Memory B cell (primary cell): ENCODE results near the gene DENND4C.
"Not testable (repeated sequence)": the region's sequence is repeated elsewhere in the genome, so short reads cannot be mapped to it uniquely, and the experiment has no call there.

Experiments used
- ATAC-seq: fragments of 150-1000 bp; cut with Tn5 transposase; 2 replicates; pipeline ENCODE4 v1.10.0; 2021; ENCODE audit warnings: low read depth, mild to moderate bottlenecking, moderate library complexity
- DNase-seq, 2 donors: peaks; one replicate each; pipeline ENCODE4 v3.0.0; 2022; ENCODE audit warnings: low spot score in 2 of 2
- H3K27ac Mint-ChIP-seq: one replicate; pipeline ENCODE4 v1.8.0; 2022; ENCODE audit warnings: mild to moderate bottlenecking, moderate library complexity, mixed read lengths
- H3K27me3 Mint-ChIP-seq: one replicate; pipeline ENCODE4 v1.8.0; 2022; ENCODE audit warnings: mixed read lengths
- H3K36me3 Mint-ChIP-seq: one replicate; pipeline ENCODE4 v1.8.0; 2022; ENCODE audit warnings: mild to moderate bottlenecking, mixed read lengths
- H3K4me1 Mint-ChIP-seq: one replicate; pipeline ENCODE4 v1.8.0; 2022; ENCODE audit warnings: mixed read lengths
- H3K4me3 Mint-ChIP-seq: one replicate; pipeline ENCODE4 v1.8.0; 2022; ENCODE audit warnings: mild to moderate bottlenecking, moderate library complexity, mixed read lengths
- H3K9me3 Mint-ChIP-seq: one replicate; pipeline ENCODE4 v1.8.0; 2022; ENCODE audit warnings: mixed read lengths

Gene DENND4C

DNA sequence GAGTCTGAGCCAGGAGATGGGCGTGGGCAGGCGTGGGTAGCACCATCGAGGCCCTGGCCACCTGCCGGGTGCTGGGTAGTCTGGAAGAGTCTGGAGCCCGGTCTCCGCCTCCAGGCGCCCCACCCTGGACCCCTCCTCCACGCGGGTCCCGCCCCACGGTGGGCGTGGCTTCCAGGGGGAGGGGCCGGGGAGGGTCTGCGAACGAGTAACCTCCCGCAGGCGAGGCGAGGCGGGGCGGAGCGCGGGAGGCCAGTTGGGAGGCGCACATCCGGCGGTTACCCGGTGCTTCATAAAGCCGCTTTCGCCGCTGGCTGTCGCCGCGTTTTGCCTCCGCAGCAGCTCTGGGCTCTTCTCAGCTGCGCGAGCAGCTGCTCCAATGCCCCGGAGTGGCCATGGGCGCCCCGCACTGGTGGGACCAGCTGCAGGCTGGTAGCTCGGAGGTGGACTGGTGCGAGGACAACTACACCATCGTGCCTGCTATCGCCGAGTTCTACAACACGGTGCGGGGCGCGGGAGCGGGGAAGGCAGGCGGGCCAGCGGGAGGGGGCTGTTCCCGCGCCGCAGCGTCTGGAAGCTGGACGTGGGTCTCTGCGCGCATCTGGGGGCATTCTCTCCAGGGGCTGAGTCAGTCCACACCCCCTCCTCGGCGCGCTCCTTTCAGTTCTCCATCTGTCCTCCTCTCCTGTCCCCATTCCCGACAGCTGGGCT is 178.4 kb downstream of the DENND4C start, which contains the start of gene ACER2:
TSS of gene ACER2 (plus strand) at position 317 of the 708 bp plus-strand sequence. CDS start at position 393, 76 bp downstream.
- peak; percentile 94 for ATAC-seq
- peak; percentile 92 to 95 for DNase-seq
- H3K4me1 Mint-ChIP-seq, result peaks cover 9% of the 10 kb centered on the region
- peaks cover 5% of the 10 kb centered on the region for H3K36me3 Mint-ChIP-seq
- H3K4me3 Mint-ChIP-seq, result peak within 1 kb of the TSS; percentile 97
- H3K27me3 Mint-ChIP-seq, result no peaks in the 10 kb centered on the region
- H3K9me3 Mint-ChIP-seq, result no peaks in the 10 kb centered on the region
- peak within 1 kb of the TSS; percentile 89 for H3K27ac Mint-ChIP-seq

DNA sequence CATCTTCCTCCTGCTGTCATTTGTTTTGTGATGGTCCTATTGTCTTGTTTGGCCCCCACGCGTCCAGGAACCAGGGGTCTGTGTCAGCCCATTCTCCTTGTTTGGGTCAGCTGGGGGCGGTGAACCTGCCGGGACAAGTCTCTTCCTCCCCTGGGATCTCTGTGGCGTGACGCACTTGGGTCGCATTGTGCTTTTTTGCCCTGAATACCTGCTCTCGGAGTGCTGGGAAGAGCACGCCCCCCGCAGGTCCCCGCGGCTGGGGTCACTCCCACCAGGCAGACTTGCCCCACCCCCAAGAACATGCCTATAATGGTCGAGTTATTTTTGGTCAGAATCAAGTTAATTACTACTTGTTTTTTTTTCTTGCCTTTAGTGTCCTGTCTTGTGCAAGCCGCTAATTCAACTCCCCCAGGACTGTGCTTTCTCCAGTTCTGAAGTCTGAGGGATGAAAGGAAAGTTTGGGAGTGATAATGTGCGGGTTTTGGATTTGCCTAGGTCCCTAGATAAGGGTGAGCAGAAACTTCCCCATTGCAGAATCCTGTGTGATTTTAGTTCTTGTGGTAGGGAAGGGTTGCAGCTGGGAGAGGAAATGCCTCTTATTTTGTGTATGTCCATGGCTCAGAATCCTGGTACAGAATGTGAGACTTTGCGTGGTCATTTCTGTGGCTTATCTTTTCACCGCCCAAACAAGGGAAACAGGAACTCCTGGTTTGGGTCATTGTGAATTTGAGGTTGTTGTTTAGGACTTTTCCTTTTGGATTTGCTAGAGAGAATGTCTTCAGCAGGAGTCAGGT is 179.1 kb downstream of the DENND4C start:
- peaks cover 5% of the 10 kb centered on the region for H3K36me3 Mint-ChIP-seq
- no peaks in the 10 kb centered on the region for H3K9me3 Mint-ChIP-seq
- peak; percentile 5 for ATAC-seq
- H3K4me1 Mint-ChIP-seq, result peaks cover 9% of the 10 kb centered on the region
- no peaks in the 10 kb centered on the region for H3K27me3 Mint-ChIP-seq
- DNase-seq, result no peak
- peak overlapping the region; percentile 89 for H3K27ac Mint-ChIP-seq
- H3K4me3 Mint-ChIP-seq, result peak overlapping the region; percentile 97

DNA sequence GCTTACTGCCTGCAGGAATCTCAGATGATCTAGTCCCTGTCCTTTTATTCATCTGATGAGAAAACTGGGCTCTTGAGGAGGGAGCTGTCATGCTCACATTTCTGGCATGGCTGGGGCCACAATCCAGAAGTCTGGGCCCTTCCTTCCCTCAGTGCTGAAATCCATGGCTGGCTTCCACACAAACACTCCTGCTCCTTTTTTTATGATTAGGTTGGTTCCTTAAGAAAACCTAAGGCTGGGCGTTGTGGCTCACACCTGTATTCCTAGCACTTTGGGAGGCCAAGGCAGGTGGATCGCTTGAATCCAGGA is 179.7 kb downstream of the DENND4C start:
- ATAC-seq (no peak), DNase-seq (no peak)
- H3K4me3 Mint-ChIP-seq, result peak overlapping the region; percentile 97
- H3K9me3 Mint-ChIP-seq, result no peaks in the 10 kb centered on the region
- peaks cover 5% of the 10 kb centered on the region for H3K36me3 Mint-ChIP-seq
- no peaks in the 10 kb centered on the region for H3K27me3 Mint-ChIP-seq
- peaks cover 9% of the 10 kb centered on the region for H3K4me1 Mint-ChIP-seq
- no peak overlapping the region for H3K27ac Mint-ChIP-seq

DNA sequence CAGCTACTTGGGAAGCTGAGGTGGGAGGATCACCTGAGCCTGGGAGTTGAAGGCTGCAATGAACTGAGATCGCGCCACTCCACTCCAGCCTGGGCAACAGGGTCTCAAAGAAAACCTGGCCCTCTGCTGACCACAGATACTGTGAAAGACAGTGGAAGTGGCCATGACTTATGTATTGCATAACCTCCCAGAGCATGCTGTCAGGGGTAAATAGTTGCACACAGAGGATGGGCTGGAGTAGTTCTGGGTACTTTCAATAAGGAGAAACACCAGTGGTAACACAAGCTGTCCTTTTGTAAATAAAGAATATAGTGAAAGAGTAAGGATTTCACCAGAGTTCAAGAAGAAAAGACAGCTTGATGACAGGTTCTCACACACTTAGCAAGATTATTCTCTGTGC is 180.1 kb downstream of the DENND4C start:
- Mint-ChIP-seq H3K27me3 (no peaks in the 10 kb centered on the region), H3K4me1 (peaks cover 9% of the 10 kb centered on the region), H3K36me3 (peaks cover 5% of the 10 kb centered on the region), H3K27ac (no peak overlapping the region), H3K9me3 (no peaks in the 10 kb centered on the region), H3K4me3 (no peak overlapping the region)
- ATAC-seq (no peak), DNase-seq (no peak)

DNA sequence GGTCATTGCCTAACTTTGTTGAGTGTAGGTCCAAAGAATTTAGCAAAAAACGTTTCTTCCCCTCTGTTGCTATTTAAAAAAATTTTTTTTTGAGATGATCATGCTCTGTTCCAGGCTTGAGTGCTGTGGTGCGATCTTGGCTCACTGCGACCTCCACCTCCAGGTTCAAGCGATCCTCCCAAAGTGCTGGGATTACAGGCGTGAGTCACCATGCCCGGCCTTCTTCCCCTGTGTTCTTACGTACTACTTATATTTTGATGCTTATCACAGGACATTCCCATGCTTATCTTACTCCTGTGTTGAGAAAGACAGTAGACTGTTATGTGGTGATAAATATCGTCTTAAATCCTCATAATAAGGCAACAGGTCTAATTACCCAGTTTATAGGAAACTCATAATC is 180.8 kb downstream of the DENND4C start:
- Mint-ChIP-seq H3K4me1 (peaks cover 9% of the 10 kb centered on the region), H3K36me3 (peaks cover 7% of the 10 kb centered on the region), H3K9me3 (no peaks in the 10 kb centered on the region), H3K27ac (no peak overlapping the region), H3K27me3 (no peaks in the 10 kb centered on the region), H3K4me3 (no peak overlapping the region)
- no peak for DNase-seq
- no peak for ATAC-seq

DNA sequence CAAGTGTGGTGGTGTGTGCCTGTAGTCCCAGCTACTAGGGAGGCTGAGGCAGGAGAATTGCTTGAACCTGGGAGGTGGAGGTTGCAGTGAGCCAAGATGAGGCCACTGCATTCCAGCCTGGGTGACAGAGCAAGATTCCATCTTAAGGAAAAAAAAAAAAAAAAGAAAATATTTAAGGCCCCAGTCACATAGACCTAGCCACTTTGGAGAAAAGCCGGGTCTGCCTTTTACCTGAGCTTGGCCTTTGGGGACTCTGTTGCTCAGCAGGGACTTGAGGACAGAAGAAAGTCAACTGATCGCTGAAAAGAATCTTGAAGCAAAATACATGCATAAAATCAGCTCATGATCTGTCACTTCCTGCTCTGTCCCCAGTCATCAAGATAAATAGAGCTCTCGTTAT is 183.0 kb downstream of the DENND4C start:
- not testable (repeated sequence) for H3K27me3 Mint-ChIP-seq, H3K9me3 Mint-ChIP-seq, ATAC-seq, DNase-seq, H3K27ac Mint-ChIP-seq, H3K4me3 Mint-ChIP-seq, H3K4me1 Mint-ChIP-seq
- H3K36me3 Mint-ChIP-seq, result peaks cover 10% of the 10 kb centered on the region

DNA sequence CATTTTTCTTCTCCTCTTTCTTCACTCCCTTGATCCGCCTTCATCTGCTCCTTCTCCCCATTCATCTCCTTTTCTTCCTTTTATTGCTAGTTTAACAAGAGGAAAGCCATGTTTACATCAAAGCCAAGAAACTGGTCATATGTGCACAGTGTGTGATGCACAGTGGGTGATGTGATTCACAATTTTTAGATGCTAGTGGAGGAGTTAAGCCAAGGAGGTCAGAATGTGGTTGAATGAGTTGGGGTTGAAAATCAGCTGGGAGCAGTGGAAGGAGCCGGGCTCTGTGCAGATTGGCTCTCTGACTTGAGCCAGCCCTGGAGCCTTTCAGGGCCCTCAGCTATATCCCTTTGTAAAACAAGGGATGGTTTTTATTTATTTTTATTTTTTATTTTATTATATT is 185.7 kb downstream of the DENND4C start:
- Mint-ChIP-seq H3K27ac (no peak overlapping the region), H3K4me3 (no peak overlapping the region), H3K9me3 (peaks cover 2% of the 10 kb centered on the region), H3K4me1 (no peaks in the 10 kb centered on the region), H3K27me3 (no peaks in the 10 kb centered on the region), H3K36me3 (peaks cover 10% of the 10 kb centered on the region)
- no peak for ATAC-seq
- DNase-seq, result no peak

DNA sequence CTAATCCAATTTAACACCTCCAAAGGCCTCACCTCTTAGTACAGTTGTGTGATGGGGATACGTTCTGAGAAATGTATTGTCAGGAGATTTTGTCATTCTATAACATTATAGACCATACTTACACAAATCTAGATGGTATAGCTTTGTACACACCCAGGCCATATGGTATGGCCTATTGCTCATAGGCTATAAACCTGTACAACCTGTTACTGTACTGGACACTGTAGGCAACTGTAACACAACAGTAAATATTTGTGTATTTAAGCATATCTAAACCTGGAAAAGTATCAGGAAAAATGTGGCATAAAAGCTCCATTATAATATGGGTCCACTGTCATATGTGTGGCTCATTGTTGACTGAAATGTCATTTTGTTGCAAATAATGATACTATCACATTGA is 190.4 kb downstream of the DENND4C start:
- no peaks in the 10 kb centered on the region for H3K4me1 Mint-ChIP-seq
- peaks cover 2% of the 10 kb centered on the region for H3K9me3 Mint-ChIP-seq
- DNase-seq (no peak), ATAC-seq (no peak)
- no peak overlapping the region for H3K27ac Mint-ChIP-seq
- peaks cover 6% of the 10 kb centered on the region for H3K36me3 Mint-ChIP-seq
- H3K27me3 Mint-ChIP-seq, result no peaks in the 10 kb centered on the region
- no peak overlapping the region for H3K4me3 Mint-ChIP-seq
